Ovary (tissue), 10 donors: Measurements from ENCODE around the gene CEP72. TPM values are rescaled to one million over a fixed set of nuclear protein-coding genes. Genes with fewer than 3 reads are reported as not detected.

ENCODE experiments used
- DNase-seq, 5 donors: peaks; one replicate each; pipeline ENCODE4 v3.0.0-alpha.2; 2019 to 2020
- H3K27ac ChIP-seq, 2 donors: fragments of 200-600 bp; one replicate each; pipeline versions ENCODE4 v1.5.1 to v1.8.0; 2019 to 2022
- H3K27me3 ChIP-seq: fragments of 200-600 bp; one replicate; pipeline ENCODE4 v1.8.0; 2022
- H3K36me3 ChIP-seq: fragments of 200-600 bp; sonication (generic); one replicate; pipeline ENCODE4 v1.5.1; 2019
- H3K4me1 ChIP-seq: one replicate; pipeline ENCODE4 v1.8.1; 2013; ENCODE audit warnings: mild to moderate bottlenecking, moderate library complexity; ENCODE audit not compliant: insufficient read depth
- H3K4me3 ChIP-seq: fragments of 200-600 bp; sonication (generic); one replicate; pipeline ENCODE4 v1.5.1; 2017
- H3K9me3 ChIP-seq, 2 donors: fragments of 200-600 bp in 1 of 2; sonication (generic) in 1 of 2; one replicate each; pipeline versions ENCODE4 v1.5.1 to v1.8.1; 2013 to 2019; ENCODE audit warnings: mild to moderate bottlenecking in 1 of 2, moderate library complexity in 1 of 2
- CTCF ChIP-seq, 3 donors: fragments of 450-650 bp in 2 of 3; fragments of 200-600 bp in 1 of 3; IDR thresholded peaks; one replicate each; pipeline versions ENCODE4 v1.5.1 to v1.8.0; 2016 to 2022; ENCODE audit warnings: antibody characterized with exemption in 3 of 3, mild to moderate bottlenecking in 1 of 3
- EP300 ChIP-seq: sonication (generic); formaldehyde crosslinking; IDR thresholded peaks from one replicate; pipeline ENCODE4 v1.6.1; 2017; ENCODE audit warnings: antibody characterized with exemption
- POLR2A ChIP-seq: fragments of 450-650 bp; IDR thresholded peaks from one replicate; pipeline ENCODE4 v1.6.1; 2017; ENCODE audit warnings: antibody characterized with exemption, mild to moderate bottlenecking, moderate library complexity
- WGBS, 3 donors: extraction: QIAGEN DNeasy Blood & Tissue Kit in 1 of 3; methylation state at CpG; one replicate each; pipeline versions ENCODE4 v1.1.5 to v1.1.7; 2013 to 2017; 5-methylcytosine and 5-hydroxymethylcytosine counted together
- intact Hi-C, 4 donors: fragments of 100-400 bp; cut with DNase I; formaldehyde crosslinking; loops; one replicate each; pipeline versions ENCODE4 v1.11.0 to v1.15.1; 2022 to 2023
- long read RNA-seq, 3 donors: library from polyadenylated mRNA in 2 of 3; unstranded in 2 of 3; transcript quantifications; one replicate each; pipeline ENCODE4 v2.0.0 and lab custom pipeline, GENCODE V29; 2021 to 2026
- polyA plus RNA-seq, 2 donors: library from polyadenylated mRNA; stranded (reverse); fragments of 200-250 nt in 1 of 2; fragments of 350-450 nt in 1 of 2; fragmentation: Illumina TruSeq in 1 of 2; extraction: RNeasy Lipid Tissue Mini Kit (QIAGEN cat#74804) in 1 of 2; gene quantifications; one replicate each; pipeline ENCODE4 v1.2.3, GENCODE V29; 2013 to 2014
- total RNA-seq, 7 donors: library from RNA; depleted of rRNA in 2 of 7; stranded (reverse); fragments of >200 nt in 2 of 7; fragmentation: NEBNext Ultra II Directional in 3 of 7; extraction: Animal tissue kit (Norgen Biotek cat#: 25700) in 3 of 7; gene quantifications; one replicate each; pipeline versions ENCODE4 v1.1.0 to v1.2.4, GENCODE V29; 2016 to 2023
- donor health status: DM: no; HTN: no; CAD: no; lungs with moderate emphysema.
- donor health status: DM: no; HTN: no; CAD: no.
- donor health status: Bipolar disorder and iron deficiency.
- donor health status: DM: yes; HTN: yes; CAD: no.
- donor health status: DM: no; HTN: no; CAD: no.
- donor health status: DM: yes; HTN: yes; CAD: no.

The CEP72 gene
- total RNA-seq (10 to 100 TPM in 2 of 7 donors, 1 to 10 TPM in 5; 4.0 to 11.2 (median 7.8) TPM), polyA plus RNA-seq (1 to 10 TPM; 1.6 to 4.9 TPM)
- long read RNA-seq, donor 1, transcript CEP72-201 (12 exons, 2,434 nt) = major isoform, 9 of 16 reads
- long read RNA-seq, donor 1, partial matches to known transcripts = 3 of 16 reads
- long read RNA-seq, donor 1, other reads (novel, unspliced or antisense) = 4 of 16 reads
- long read RNA-seq, donor 2, transcript CEP72-201 (12 exons, 2,434 nt) = major isoform, 5 of 6 reads
- long read RNA-seq, donor 2, partial matches to known transcripts = 0 of 6 reads
- long read RNA-seq, donor 2, other reads (novel, unspliced or antisense) = 0 of 6 reads
- long read RNA-seq, donor 3, partial matches to known transcripts = 2 of 6 reads
- long read RNA-seq, donor 3, other reads (novel, unspliced or antisense) = 2 of 6 reads

DNA sequence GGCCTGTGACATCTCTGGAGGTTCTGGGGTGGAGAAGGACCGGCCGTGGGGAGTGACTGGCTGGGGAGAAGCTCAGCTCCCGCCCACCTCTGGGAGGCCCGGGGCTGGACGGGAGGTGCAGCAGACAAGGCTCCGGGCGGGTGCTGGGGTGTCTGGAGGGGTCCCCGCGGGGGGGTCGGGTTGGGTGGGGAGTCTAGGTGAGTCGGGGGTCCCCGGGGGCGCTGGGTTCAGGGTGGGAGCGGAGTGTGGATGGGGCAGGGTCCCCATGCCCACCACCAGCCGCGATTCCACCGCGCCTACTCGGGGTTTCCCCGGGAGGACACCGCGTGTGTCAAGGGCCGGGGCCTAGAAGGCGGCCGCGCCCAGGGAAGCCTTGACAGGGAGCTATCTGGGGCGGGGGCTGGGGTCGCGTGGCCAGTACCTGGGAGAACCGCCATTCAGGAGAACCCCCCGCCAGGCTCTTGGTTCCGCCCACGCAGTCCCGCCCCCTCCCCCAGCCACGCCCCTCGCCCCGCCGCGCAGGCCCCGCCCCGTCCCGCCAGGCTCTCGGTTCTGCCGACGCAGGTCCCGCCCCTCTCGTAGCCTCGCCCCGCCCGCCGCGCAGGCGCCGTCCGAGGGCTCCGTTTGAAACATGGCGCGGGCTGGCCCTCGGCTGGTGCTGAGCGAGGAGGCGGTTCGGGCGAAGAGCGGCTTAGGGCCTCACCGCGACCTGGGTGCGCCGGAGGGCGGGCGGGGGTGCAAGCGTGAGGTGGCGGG is at the start of gene CEP72:
Gene CEP72 (plus strand): TSS at position 610 of the 756 bp plus-strand sequence. CDS start 22 bp downstream, at position 632.
- 0 to 1% (median 0%) methylated on average over 32 to 72 of the region's 72 CpGs for WGBS, 3 donors
- peaks cover 6% of the 10 kb centered on the region for H3K4me1 ChIP-seq
- no peaks in the 10 kb centered on the region for H3K9me3 ChIP-seq
- peak within 1 kb of the TSS; percentile 67 for H3K4me3 ChIP-seq
- H3K27ac ChIP-seq = peak within 1 kb of the TSS in 1 of 2 donors; percentile 24
- peak; percentile 87 to 94 (median 93) for DNase-seq
- no peaks in the 10 kb centered on the region for H3K27me3 ChIP-seq
- TF ChIP-seq POLR2A (no peak), CTCF (IDR thresholded peaks at IDR 0.05) (no peak), EP300 (no peak)
- intact Hi-C loops = no loop called here
- no peaks in the 10 kb centered on the region for H3K36me3 ChIP-seq

DNA sequence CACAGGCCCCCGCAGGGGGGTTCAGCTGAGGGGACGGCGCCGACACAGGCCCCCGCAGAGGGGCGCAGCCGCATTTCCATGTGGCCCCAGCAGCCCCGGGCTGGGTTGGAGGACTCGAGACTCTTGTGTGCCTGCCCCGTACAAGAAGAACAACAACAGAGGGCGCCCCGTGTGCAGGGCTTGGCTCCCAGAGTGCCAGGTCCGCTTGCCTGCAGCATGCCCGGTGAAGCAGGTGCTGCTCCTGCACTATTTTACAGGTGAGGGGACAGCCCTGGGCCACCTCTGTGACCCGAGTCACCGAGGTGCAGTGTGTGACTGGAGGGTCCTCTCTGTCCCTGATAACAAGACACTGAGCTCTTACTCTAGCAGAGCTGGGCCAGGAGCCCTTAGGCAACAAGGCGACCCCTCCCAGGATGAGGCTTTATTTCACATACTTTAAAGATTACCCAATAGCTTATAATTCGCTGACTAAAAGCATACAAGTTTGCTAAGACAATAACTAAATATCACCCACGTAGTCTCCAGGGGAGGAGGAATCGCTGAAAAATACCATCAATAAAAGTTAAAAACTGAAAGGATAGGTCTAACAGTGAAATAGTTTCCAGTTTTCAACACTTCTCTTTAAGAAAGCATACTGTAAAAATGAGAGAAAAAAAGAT is 46.2 kb upstream of the CEP72 start:
- 28 to 38% (median 36%) methylated on average over 14 to 20 of the region's 20 CpGs for WGBS, 3 donors
- no peak for DNase-seq
- Histone ChIP-seq H3K27ac (no peak overlapping the region), H3K27me3 (no peaks in the 10 kb centered on the region), H3K36me3 (no peaks in the 10 kb centered on the region), H3K4me1 (no peaks in the 10 kb centered on the region), H3K9me3 (no peaks in the 10 kb centered on the region), H3K4me3 (no peak overlapping the region)
- intact Hi-C loops = no loop called here
- no peak for TF ChIP-seq POLR2A
- no peak for TF ChIP-seq CTCF (IDR thresholded peaks at IDR 0.05)
- no peak for TF ChIP-seq EP300

GRCh38 chr5:566636-567309 is 45.4 kb upstream of the CEP72 start:
- H3K9me3 ChIP-seq = no peaks in the 10 kb centered on the region
- H3K27me3 ChIP-seq = no peaks in the 10 kb centered on the region
- intact Hi-C loops = no loop called here
- 88 to 91% (median 89%) methylated on average over 16 of the region's 16 CpGs for WGBS, 3 donors
- no peak for TF ChIP-seq POLR2A
- no peak for TF ChIP-seq EP300
- TF ChIP-seq CTCF (IDR thresholded peaks at IDR 0.05) = no peak
- no peak overlapping the region for H3K27ac ChIP-seq
- H3K4me1 ChIP-seq = no peaks in the 10 kb centered on the region
- DNase-seq = no peak
- H3K4me3 ChIP-seq = no peak overlapping the region
- no peaks in the 10 kb centered on the region for H3K36me3 ChIP-seq

GRCh38 chr5:567664-568060 is 44.5 kb upstream of the CEP72 start:
- Histone ChIP-seq H3K36me3 (no peaks in the 10 kb centered on the region), H3K9me3 (no peaks in the 10 kb centered on the region), H3K27me3 (no peaks in the 10 kb centered on the region), H3K27ac (no peak overlapping the region), H3K4me1 (no peaks in the 10 kb centered on the region), H3K4me3 (no peak overlapping the region)
- intact Hi-C loops = no loop called here
- TF ChIP-seq CTCF (IDR thresholded peaks at IDR 0.05) (no peak), POLR2A (no peak), EP300 (no peak)
- WGBS, 3 donors = 75 to 79% (median 77%) methylated on average over 12 to 13 of the region's 13 CpGs
- no peak for DNase-seq
